Parathyroid adenoma (tissue), 2 donors: ENCODE data around the gene PPM1F.
"Not testable (repeated sequence)": the region's sequence is repeated elsewhere in the genome, so short reads cannot be mapped to it uniquely, and the experiment has no call there.

Experiments used
- H2AFZ ChIP-seq: fragments of 300-600 bp; sonication (generic); one replicate; pipeline ENCODE4 v1.7.0; 2017; ENCODE audit warnings: antibody characterized with exemption, mild to moderate bottlenecking
- H3K27ac ChIP-seq: fragments of 300-600 bp; sonication (generic); one replicate; pipeline ENCODE4 v1.7.0; 2017
- H3K27me3 ChIP-seq: fragments of 300-600 bp; sonication (generic); one replicate; pipeline ENCODE4 v1.7.0; 2017; ENCODE audit warnings: low read length; ENCODE audit not compliant: control insufficient read depth, insufficient read depth
- H3K36me3 ChIP-seq: fragments of 300-600 bp; sonication (generic); one replicate; pipeline ENCODE4 v1.7.0; 2017; ENCODE audit warnings: low read length; ENCODE audit not compliant: control insufficient read depth, insufficient read depth
- H3K4me1 ChIP-seq: fragments of 300-600 bp; sonication (generic); one replicate; pipeline ENCODE4 v1.7.0; 2017; ENCODE audit warnings: control low read depth
- H3K4me2 ChIP-seq: fragments of 300-600 bp; sonication (generic); one replicate; pipeline ENCODE4 v1.7.0; 2017; ENCODE audit warnings: low read length
- H3K4me3 ChIP-seq: fragments of 300-600 bp; sonication (generic); one replicate; pipeline ENCODE4 v1.7.0; 2017; ENCODE audit warnings: low read depth, low read length
- H3K79me2 ChIP-seq: fragments of 300-600 bp; sonication (generic); one replicate; pipeline ENCODE4 v1.7.0; 2017; ENCODE audit warnings: control low read depth
- H3K9ac ChIP-seq: fragments of 300-600 bp; sonication (generic); one replicate; pipeline ENCODE4 v1.7.0; 2017; ENCODE audit warnings: mild to moderate bottlenecking
- H3K9me3 ChIP-seq: fragments of 300-600 bp; sonication (generic); one replicate; pipeline ENCODE4 v1.7.0; 2017; ENCODE audit warnings: low read length; ENCODE audit not compliant: control insufficient read depth
- TF ChIP-seq, protein P1 (sequence below): fragments of 300-600 bp; sonication (generic); IDR thresholded peaks from one replicate; pipeline ENCODE4 v1.7.0; 2017; ENCODE audit warnings: antibody characterized with exemption, mild to moderate bottlenecking
- donor health status: primary hyperparathyroidism.

PPM1F gene

DNA sequence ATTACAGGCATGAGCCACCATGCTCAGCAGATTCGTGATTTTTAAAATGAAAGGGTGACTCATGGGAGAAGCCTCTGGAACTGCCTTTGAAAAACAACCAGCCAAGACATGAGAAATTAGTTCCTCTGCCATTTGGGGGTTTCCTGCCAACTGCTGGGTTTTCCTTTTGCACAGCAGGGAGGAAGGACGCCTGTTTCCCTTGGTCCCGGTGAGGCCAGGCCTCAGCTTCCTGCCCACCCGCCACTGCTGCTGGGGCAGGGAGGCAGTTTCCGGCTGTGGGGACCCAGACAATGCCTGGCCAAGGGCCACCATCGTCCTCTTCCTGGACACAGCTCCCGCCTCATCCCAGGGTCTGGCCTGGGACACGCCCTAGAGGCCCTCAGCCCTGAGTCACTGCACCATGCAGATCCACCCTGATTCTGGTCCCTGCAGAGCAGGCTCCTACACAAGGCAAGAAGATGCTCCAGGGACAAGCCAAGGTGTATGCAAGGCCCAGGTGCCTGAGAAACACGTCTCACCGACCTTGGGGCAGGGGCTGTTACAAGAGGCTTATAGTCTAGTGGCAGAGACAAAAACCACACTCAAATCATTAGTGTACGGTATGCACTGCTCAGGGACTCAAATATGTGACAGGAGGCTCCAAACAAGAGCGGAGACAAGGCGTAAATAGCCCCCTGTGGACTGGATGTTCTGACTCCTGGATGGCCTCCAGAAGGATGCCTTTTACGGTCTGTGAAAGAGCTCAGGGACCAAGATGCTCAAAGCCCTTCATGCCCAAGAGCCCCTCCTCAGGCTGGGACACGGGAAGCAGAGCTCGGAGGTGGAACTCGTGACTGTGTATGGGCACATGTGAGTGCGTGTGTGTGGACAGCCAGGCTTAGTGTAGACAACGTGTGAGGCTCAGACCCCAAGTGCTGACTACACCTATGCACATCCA, 10.0 kb downstream of the PPM1F start:
- H3K27ac ChIP-seq: peak overlapping the region; percentile 51
- no peak overlapping the region for H3K4me2 ChIP-seq
- no peaks in the 10 kb centered on the region for H3K79me2 ChIP-seq
- H2AFZ ChIP-seq: no peak overlapping the region
- no peak overlapping the region for H3K4me3 ChIP-seq
- H3K27me3 ChIP-seq: no peaks in the 10 kb centered on the region
- TF ChIP-seq, protein P1, sequence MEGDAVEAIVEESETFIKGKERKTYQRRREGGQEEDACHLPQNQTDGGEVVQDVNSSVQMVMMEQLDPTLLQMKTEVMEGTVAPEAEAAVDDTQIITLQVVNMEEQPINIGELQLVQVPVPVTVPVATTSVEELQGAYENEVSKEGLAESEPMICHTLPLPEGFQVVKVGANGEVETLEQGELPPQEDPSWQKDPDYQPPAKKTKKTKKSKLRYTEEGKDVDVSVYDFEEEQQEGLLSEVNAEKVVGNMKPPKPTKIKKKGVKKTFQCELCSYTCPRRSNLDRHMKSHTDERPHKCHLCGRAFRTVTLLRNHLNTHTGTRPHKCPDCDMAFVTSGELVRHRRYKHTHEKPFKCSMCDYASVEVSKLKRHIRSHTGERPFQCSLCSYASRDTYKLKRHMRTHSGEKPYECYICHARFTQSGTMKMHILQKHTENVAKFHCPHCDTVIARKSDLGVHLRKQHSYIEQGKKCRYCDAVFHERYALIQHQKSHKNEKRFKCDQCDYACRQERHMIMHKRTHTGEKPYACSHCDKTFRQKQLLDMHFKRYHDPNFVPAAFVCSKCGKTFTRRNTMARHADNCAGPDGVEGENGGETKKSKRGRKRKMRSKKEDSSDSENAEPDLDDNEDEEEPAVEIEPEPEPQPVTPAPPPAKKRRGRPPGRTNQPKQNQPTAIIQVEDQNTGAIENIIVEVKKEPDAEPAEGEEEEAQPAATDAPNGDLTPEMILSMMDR: no peak
- H3K4me1 ChIP-seq: peaks cover 2% of the 10 kb centered on the region
- H3K9me3 ChIP-seq: no peaks in the 10 kb centered on the region
- H3K9ac ChIP-seq: no peak overlapping the region
- H3K36me3 ChIP-seq: no peaks in the 10 kb centered on the region

DNA sequence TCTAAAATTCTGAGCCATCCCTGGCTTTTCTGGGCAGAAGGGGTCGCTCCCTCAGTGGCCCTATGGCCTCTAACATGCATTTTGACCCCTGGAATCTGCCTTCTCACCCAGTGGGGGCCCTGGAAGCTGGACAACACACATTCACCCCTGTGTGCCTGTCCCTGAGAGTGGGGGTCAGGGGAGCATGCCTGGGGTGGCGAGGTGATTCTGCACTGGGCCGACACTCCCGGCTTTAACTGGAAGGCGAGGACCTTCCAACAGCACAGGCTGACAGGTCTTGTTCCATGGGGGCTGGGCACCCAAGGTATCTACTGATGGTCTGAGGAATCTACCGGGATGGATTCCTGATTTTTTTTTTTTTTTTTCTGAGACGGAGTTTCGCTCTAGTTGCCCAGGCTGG, 10.7 kb downstream of the PPM1F start:
- Histone ChIP-seq H3K4me3 (no peak overlapping the region), H3K9ac (no peak overlapping the region), H2AFZ (no peak overlapping the region), H3K27me3 (no peaks in the 10 kb centered on the region), H3K4me2 (no peak overlapping the region), H3K4me1 (peaks cover 7% of the 10 kb centered on the region), H3K9me3 (no peaks in the 10 kb centered on the region), H3K27ac (peak overlapping the region; percentile 51), H3K36me3 (no peaks in the 10 kb centered on the region), H3K79me2 (no peaks in the 10 kb centered on the region)
- TF ChIP-seq, protein P1: no peak

DNA sequence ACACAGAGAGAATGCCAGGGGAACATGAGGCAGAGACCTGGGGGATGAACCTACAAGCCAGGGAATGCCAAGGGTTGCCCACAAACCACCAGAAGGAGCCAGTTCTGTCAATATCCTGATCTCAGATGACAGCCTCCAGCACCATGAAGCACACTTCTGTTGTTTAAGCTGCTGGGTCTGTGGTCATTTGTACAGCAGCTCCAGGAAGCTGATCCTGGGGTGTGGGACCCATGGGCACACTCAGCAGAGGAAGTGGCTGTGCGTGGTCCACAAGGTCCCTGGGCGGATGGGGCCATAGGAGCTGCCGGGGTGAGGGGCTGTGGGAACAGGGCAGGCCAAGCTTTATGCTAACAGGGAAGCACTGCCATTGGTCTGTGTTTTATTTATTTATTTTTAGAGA, 12.1 kb downstream of the PPM1F start:
- no peaks in the 10 kb centered on the region for H3K9me3 ChIP-seq
- H3K9ac ChIP-seq: no peak overlapping the region
- no peak overlapping the region for H3K4me2 ChIP-seq
- H3K4me1 ChIP-seq: peaks cover 8% of the 10 kb centered on the region
- no peak overlapping the region for H3K4me3 ChIP-seq
- H3K36me3 ChIP-seq: no peaks in the 10 kb centered on the region
- TF ChIP-seq, protein P1: no peak
- H3K27me3 ChIP-seq: no peaks in the 10 kb centered on the region
- no peak overlapping the region for H2AFZ ChIP-seq
- H3K27ac ChIP-seq: peak overlapping the region; percentile 84
- no peaks in the 10 kb centered on the region for H3K79me2 ChIP-seq

DNA sequence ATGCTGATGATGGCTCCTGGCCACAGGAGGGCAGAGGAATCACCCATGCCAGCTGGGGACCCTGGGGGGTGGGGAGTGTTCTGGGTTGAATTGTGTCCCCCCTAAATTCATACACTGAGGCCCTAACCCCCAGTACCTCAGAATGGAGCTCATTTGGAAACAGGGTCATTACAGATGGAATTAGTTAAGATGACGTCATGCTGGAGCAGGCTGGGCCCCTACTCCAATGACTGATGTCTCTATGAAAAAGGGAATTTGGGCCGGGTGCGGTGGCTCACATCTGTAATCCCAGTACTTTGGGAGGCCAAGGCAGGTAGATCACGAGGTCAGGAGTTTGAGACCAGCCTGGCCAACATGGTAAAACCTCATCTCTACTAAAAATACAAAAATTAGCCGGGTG, 12.7 kb downstream of the PPM1F start:
- H3K9me3 ChIP-seq, H3K79me2 ChIP-seq, H3K9ac ChIP-seq, H2AFZ ChIP-seq, H3K4me2 ChIP-seq, H3K27me3 ChIP-seq, H3K4me1 ChIP-seq, H3K4me3 ChIP-seq, H3K36me3 ChIP-seq: not testable (repeated sequence)
- peak overlapping the region; percentile 84 for H3K27ac ChIP-seq

DNA sequence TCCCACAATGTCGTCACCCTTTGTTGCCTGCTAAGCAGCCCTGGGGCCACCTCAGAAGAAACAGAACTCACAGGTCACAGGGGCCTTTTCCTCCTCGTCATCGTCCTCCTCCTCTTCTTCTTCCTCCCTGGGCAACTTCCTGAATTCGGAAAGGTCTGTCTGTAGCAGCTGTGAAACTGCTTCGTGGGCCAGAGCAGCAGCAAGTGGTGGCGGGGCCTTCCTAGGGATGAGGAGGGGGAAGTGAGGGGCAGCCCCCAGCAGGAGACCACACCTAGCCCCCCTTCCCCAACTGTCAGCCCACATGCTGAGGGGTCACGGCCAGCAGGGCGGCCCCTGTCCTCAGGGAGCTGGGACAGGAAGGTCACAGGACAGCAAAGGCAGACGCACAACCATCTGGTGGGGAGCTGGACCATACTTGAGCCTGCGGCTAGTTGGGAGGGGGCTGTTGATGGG, 13.2 kb downstream of the PPM1F start:
- H3K36me3 ChIP-seq: no peaks in the 10 kb centered on the region
- H3K4me3 ChIP-seq: no peak overlapping the region
- no peaks in the 10 kb centered on the region for H3K9me3 ChIP-seq
- no peak overlapping the region for H3K4me2 ChIP-seq
- H3K27ac ChIP-seq: peak overlapping the region; percentile 84
- no peaks in the 10 kb centered on the region for H3K27me3 ChIP-seq
- no peak overlapping the region for H3K9ac ChIP-seq
- no peaks in the 10 kb centered on the region for H3K79me2 ChIP-seq
- TF ChIP-seq, protein P1: no peak
- no peak overlapping the region for H2AFZ ChIP-seq
- peaks cover 8% of the 10 kb centered on the region for H3K4me1 ChIP-seq
